ENCODE measurements around the gene RAP1GAP. TPM values are rescaled to one million over a fixed set of nuclear protein-coding genes. Genes with fewer than 3 reads are reported as not detected.
A peak's percentile ranks its signal among the peaks of the same experiment; 100 is the strongest.

RAP1GAP gene
- total and polyA plus RNA-seq, 2 of the 13 experiments (the other 11 are each of a cell fraction or from before 2014, with no cell fraction given) = 11.9 to 37.5 TPM

GRCh38 chr1:21623410-21623961 is 45.7 kb downstream of the RAP1GAP start (continued):
- TF ChIP-seq, protein P1, sequence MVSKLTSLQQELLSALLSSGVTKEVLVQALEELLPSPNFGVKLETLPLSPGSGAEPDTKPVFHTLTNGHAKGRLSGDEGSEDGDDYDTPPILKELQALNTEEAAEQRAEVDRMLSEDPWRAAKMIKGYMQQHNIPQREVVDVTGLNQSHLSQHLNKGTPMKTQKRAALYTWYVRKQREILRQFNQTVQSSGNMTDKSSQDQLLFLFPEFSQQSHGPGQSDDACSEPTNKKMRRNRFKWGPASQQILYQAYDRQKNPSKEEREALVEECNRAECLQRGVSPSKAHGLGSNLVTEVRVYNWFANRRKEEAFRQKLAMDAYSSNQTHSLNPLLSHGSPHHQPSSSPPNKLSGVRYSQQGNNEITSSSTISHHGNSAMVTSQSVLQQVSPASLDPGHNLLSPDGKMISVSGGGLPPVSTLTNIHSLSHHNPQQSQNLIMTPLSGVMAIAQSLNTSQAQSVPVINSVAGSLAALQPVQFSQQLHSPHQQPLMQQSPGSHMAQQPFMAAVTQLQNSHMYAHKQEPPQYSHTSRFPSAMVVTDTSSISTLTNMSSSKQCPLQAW (CRISPR knock-in tag; IDR thresholded peaks at IDR 0.05) = peak; percentile 99
- TF ChIP-seq MYC (CRISPR knock-in tag; IDR thresholded peaks at IDR 0.05; ENCODE audit: borderline replicate concordance) (peak; percentile 82; the same call in 1 of the 2 replicates), TBX2 (CRISPR knock-in tag; IDR thresholded peaks at IDR 0.05; ENCODE audit: borderline replicate concordance) (peak; percentile 95), ZNF354B (CRISPR knock-in tag; IDR thresholded peaks at IDR 0.05) (no peak), ZNF709 (CRISPR knock-in tag; IDR thresholded peaks at IDR 0.05) (peak; percentile 78; the same call in 1 of the 2 replicates), PHB2 (IDR thresholded peaks at IDR 0.05; ENCODE audit: partially characterized antibody) (no peak), MATR3 (CRISPR knock-in tag; IDR thresholded peaks at IDR 0.05) (no peak), TGIF2 (CRISPR knock-in tag; IDR thresholded peaks at IDR 0.05) (0 out of 2 replicates have a peak, but pooled peaks have one; percentile 48), FOXP1 (IDR thresholded peaks at IDR 0.05) (no peak), FOXP1 (CRISPR knock-in tag; IDR thresholded peaks at IDR 0.05) (peak; percentile 66), GFI1 (CRISPR knock-in tag; IDR thresholded peaks at IDR 0.05; ENCODE audit: borderline replicate concordance) (peak; percentile 63), FOXC1 (CRISPR knock-in tag; IDR thresholded peaks at IDR 0.05; ENCODE audit: borderline replicate concordance) (no peak), CBX5 (CRISPR knock-in tag; IDR thresholded peaks at IDR 0.05; ENCODE audit: borderline replicate concordance) (peak; percentile 25; the same call in 1 of the 2 replicates), ZNF563 (CRISPR knock-in tag; IDR thresholded peaks at IDR 0.05) (peak; percentile 31; the same call in 1 of the 2 replicates), ZNF577 (CRISPR knock-in tag; IDR thresholded peaks at IDR 0.05; ENCODE audit: borderline replicate concordance, low read depth) (no peak), ZBTB7B (CRISPR knock-in tag; IDR thresholded peaks at IDR 0.05) (peak; percentile 37; the same call in 1 of the 2 replicates), BHLHE40 (IDR thresholded peaks at IDR 0.05; ENCODE audit: low read length) (peak; percentile 27; the same call in 1 of the 2 replicates), PAXIP1 (CRISPR knock-in tag; conservative IDR thresholded peaks at IDR 0.05) (peak; percentile 92)
- TF ChIP-seq, protein P2, sequence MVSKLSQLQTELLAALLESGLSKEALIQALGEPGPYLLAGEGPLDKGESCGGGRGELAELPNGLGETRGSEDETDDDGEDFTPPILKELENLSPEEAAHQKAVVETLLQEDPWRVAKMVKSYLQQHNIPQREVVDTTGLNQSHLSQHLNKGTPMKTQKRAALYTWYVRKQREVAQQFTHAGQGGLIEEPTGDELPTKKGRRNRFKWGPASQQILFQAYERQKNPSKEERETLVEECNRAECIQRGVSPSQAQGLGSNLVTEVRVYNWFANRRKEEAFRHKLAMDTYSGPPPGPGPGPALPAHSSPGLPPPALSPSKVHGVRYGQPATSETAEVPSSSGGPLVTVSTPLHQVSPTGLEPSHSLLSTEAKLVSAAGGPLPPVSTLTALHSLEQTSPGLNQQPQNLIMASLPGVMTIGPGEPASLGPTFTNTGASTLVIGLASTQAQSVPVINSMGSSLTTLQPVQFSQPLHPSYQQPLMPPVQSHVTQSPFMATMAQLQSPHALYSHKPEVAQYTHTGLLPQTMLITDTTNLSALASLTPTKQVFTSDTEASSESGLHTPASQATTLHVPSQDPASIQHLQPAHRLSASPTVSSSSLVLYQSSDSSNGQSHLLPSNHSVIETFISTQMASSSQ (IDR thresholded peaks at IDR 0.05; ENCODE audit: low read depth) = peak; percentile 90
- TF ChIP-seq, protein P2 (CRISPR knock-in tag; IDR thresholded peaks at IDR 0.05; ENCODE audit: borderline replicate concordance) = peak; percentile 97
- TF ChIP-seq, protein P3, sequence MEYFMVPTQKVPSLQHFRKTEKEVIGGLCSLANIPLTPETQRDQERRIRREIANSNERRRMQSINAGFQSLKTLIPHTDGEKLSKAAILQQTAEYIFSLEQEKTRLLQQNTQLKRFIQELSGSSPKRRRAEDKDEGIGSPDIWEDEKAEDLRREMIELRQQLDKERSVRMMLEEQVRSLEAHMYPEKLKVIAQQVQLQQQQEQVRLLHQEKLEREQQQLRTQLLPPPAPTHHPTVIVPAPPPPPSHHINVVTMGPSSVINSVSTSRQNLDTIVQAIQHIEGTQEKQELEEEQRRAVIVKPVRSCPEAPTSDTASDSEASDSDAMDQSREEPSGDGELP (IDR thresholded peaks at IDR 0.05; ENCODE audit: borderline replicate concordance, low read depth) = peak; percentile 17; the same call in 1 of the 2 replicates

Data from HepG2 (cell line).